HG03108 (cell line): Measurements from ENCODE around the gene SLC35G4.
"Not testable (repeated sequence)": the region's sequence is repeated elsewhere in the genome, so short reads cannot be mapped to it uniquely, and the experiment has no call there.

Experiments
- ATAC-seq: cut with Tn5 transposase; IDR thresholded peaks from one replicate; pipeline ENCODE4 v1.9.1; 2021; ENCODE audit warnings: moderate library complexity; ENCODE audit not compliant: unreplicated experiment

SLC35G4 gene

GRCh38 chr18:11609488-11609887 lies at the start of gene SLC35G4:
Gene SLC35G4 (plus strand): TSS chr18:11609596. CDS start chr18:11609596, 0 bp downstream.
- ATAC-seq, result not testable (repeated sequence)

- no peak for ATAC-seq
These were observed 48.1 kb upstream of the SLC35G4 start for GRCh38 chr18:11561293-11561692.

GRCh38 chr18:11565716-11566115 lies 43.7 kb upstream of the SLC35G4 start:
- no peak for ATAC-seq

GRCh38 chr18:11566236-11566965 lies 43.0 kb upstream of the SLC35G4 start:
- ATAC-seq, result no peak

- no peak for ATAC-seq
These were observed 42.0 kb upstream of the SLC35G4 start for GRCh38 chr18:11567396-11567795.

GRCh38 chr18:11570073-11570588 lies 39.3 kb upstream of the SLC35G4 start:
- ATAC-seq, result no peak

- ATAC-seq, result no peak
These were observed 38.5 kb upstream of the SLC35G4 start for GRCh38 chr18:11570769-11571412.

- no peak for ATAC-seq
These were observed 37.2 kb upstream of the SLC35G4 start for GRCh38 chr18:11572201-11572600.

GRCh38 chr18:11574545-11574944 lies 34.9 kb upstream of the SLC35G4 start:
- ATAC-seq, result no peak

- no peak for ATAC-seq
These were observed 31.9 kb upstream of the SLC35G4 start for GRCh38 chr18:11577271-11578112.

GRCh38 chr18:11578799-11579198 lies 30.6 kb upstream of the SLC35G4 start:
- ATAC-seq, result no peak

- ATAC-seq, result no peak
These were observed 29.5 kb upstream of the SLC35G4 start for GRCh38 chr18:11579916-11580315.

- ATAC-seq, result no peak
These were observed 28.1 kb upstream of the SLC35G4 start for GRCh38 chr18:11581286-11581685.

- ATAC-seq, result no peak
These were observed 23.8 kb upstream of the SLC35G4 start for GRCh38 chr18:11585596-11585995.

- ATAC-seq, result no peak
These were observed 22.5 kb upstream of the SLC35G4 start for GRCh38 chr18:11586896-11587295.

- no peak for ATAC-seq
These were observed 22.0 kb upstream of the SLC35G4 start for GRCh38 chr18:11587432-11587831.

- no peak for ATAC-seq
These were observed 21.6 kb upstream of the SLC35G4 start for GRCh38 chr18:11587846-11588245.

- ATAC-seq, result no peak
These were observed 17.4 kb upstream of the SLC35G4 start for GRCh38 chr18:11591957-11592356.

- ATAC-seq, result no peak
These were observed 9.1 kb upstream of the SLC35G4 start for GRCh38 chr18:11600321-11600720.

- ATAC-seq, result no peak
These were observed 1.5 kb upstream of the SLC35G4 start for GRCh38 chr18:11607906-11608305.

GRCh38 chr18:11608618-11609017 lies 778 bp upstream of the SLC35G4 start:
- not testable (repeated sequence) for ATAC-seq
